GM12878 (cell line): ENCODE measurements around the gene STIL. TPM values are rescaled to one million over a fixed set of nuclear protein-coding genes. Genes with fewer than 3 reads are reported as not detected.
A peak's percentile ranks its signal among the peaks of the same experiment; 100 is the strongest.
"Not testable (repeated sequence)": the region's sequence is repeated elsewhere in the genome, so short reads cannot be mapped to it uniquely, and the experiment has no call there.

ENCODE experiments used
- ATAC-seq: fragments of 200-7000 bp; cut with Tn5 transposase; 3 replicates; pipeline ENCODE4 v1.9.1; 2020; ENCODE audit warnings: mild to moderate bottlenecking, moderate library complexity
- BruUV-seq: library from RNA; stranded (reverse); fragments of 400-500 nt; replicated peaks from 2 replicates; lab custom pipeline; 2021; lab: Mats Ljungman, UMichigan
- CTCF ChIA-PET: fragments of 300-600 bp; sonication (Branson Sonifier 250); formaldehyde crosslinking; extraction: SDS; loops from one replicate; lab custom pipeline; 2021; ENCODE audit warnings: inconsistent platforms; lab: Yijun Ruan, JAX
- POLR2A ChIA-PET: fragments of 350-600 bp; formaldehyde crosslinking; extraction: SDS; loops from one replicate; lab custom pipeline; 2021; ENCODE audit warnings: inconsistent platforms; lab: Charles Lee
- RAD21 ChIA-PET: fragments of 300-600 bp; sonication (Branson Sonifier 250); formaldehyde crosslinking; loops from one replicate; lab custom pipeline; 2023; ENCODE audit warnings: antibody characterized with exemption; ENCODE audit not compliant: unreplicated experiment; lab: Charles Lee
- SMC1A ChIA-PET: fragments of 300-600 bp; sonication (Branson Sonifier 250); formaldehyde crosslinking; loops from one replicate; lab custom pipeline; 2023; ENCODE audit not compliant: unreplicated experiment, uncharacterized antibody; lab: Charles Lee
- DNase-seq: peaks from one replicate; pipeline ENCODE4 v3.0.0-alpha.2; 2011; ENCODE audit warnings: low read depth, low spot score
- FAIRE-seq: peaks from 3 replicates; lab custom pipeline; 2011; peaks lifted over from hg19 to GRCh38; lab: Jason Lieb, UNC
- H2AFZ ChIP-seq: 2 replicates; pipeline ENCODE4 v1.6.0; 2011; ENCODE audit warnings: low read depth, low read length, control low read depth; ENCODE audit not compliant: control insufficient read depth
- H3K27ac ChIP-seq: 2 replicates; pipeline ENCODE4 v1.5.1; 2011; ENCODE audit warnings: control low read depth; ENCODE audit not compliant: control insufficient read depth, insufficient read depth
- H3K27me3 ChIP-seq, 2 experiments: replicated peaks in 1 of 2; 2 replicates each; pipeline versions ENCODE4 v1.6.0 to v1.6.1; 2011; ENCODE audit warnings: low read length in 1 of 2; ENCODE audit not compliant: control insufficient read depth in 2 of 2, insufficient read depth in 2 of 2
- H3K36me3 ChIP-seq, 2 experiments: 2 replicates each; pipeline ENCODE4 v1.5.1; 2011; ENCODE audit warnings: low read length in 1 of 2; ENCODE audit not compliant: control insufficient read depth in 2 of 2, insufficient read depth in 2 of 2
- H3K4me1 ChIP-seq: 2 replicates; pipeline ENCODE4 v1.6.1; 2011; ENCODE audit warnings: mild to moderate bottlenecking, low read length, moderate library complexity, mixed read lengths; ENCODE audit not compliant: control insufficient read depth, insufficient read depth
- H3K4me2 ChIP-seq: 2 replicates; pipeline ENCODE4 v1.6.0; 2011; ENCODE audit warnings: control low read depth; ENCODE audit not compliant: control insufficient read depth, insufficient read depth
- H3K4me3 ChIP-seq: fragments of 200-600 bp; sonication (generic); 2 replicates; pipeline ENCODE4 v1.5.1; 2016
- H3K79me2 ChIP-seq: 2 replicates; pipeline ENCODE4 v1.6.0; 2011; ENCODE audit warnings: low read length; ENCODE audit not compliant: control insufficient read depth, insufficient read depth
- H3K9ac ChIP-seq: 2 replicates; pipeline ENCODE4 v1.8.0; 2011; ENCODE audit warnings: low read length, control low read depth, mixed read lengths; ENCODE audit not compliant: control insufficient read depth, insufficient read depth
- H3K9me3 ChIP-seq: replicated peaks from 3 replicates; pipeline ENCODE4 v1.5.1; 2011; ENCODE audit warnings: mild to moderate bottlenecking, low read length; ENCODE audit not compliant: control insufficient read depth, insufficient read depth
- H4K20me1 ChIP-seq: 2 replicates; pipeline ENCODE4 v1.6.0; 2011; ENCODE audit not compliant: control insufficient read depth, insufficient read depth
- CBX5 ChIP-seq: sonication (generic); IDR thresholded peaks from 2 replicates; pipeline ENCODE4 v1.6.1; 2016; ENCODE audit warnings: low read depth, moderate library complexity, mild to moderate bottlenecking, inconsistent platforms
- CREM ChIP-seq: IDR thresholded peaks from 2 replicates; pipeline ENCODE4 v1.6.1; 2014; ENCODE audit warnings: antibody characterized with exemption, low read depth
- E4F1 ChIP-seq: fragments of 450-650 bp; IDR thresholded peaks from 2 replicates; pipeline ENCODE4 v1.6.1; 2018; ENCODE audit warnings: borderline replicate concordance, mild to moderate bottlenecking; ENCODE audit not compliant: partially characterized antibody
- MYB ChIP-seq: fragments of 150-350 bp; IDR thresholded peaks from 2 replicates; pipeline ENCODE4 v1.6.1; 2014; ENCODE audit warnings: mild to moderate bottlenecking, low read depth, low read length, borderline replicate concordance
- REST ChIP-seq: IDR thresholded peaks from 2 replicates; pipeline ENCODE4 v1.6.1; 2012; ENCODE audit warnings: mild to moderate bottlenecking, low read depth, low read length
- SPI1 ChIP-seq: IDR thresholded peaks from 2 replicates; pipeline ENCODE4 v1.6.1; 2011; ENCODE audit warnings: low read depth, mild to moderate bottlenecking, low read length, moderate library complexity, borderline replicate concordance; ENCODE audit not compliant: insufficient read depth
- SREBF1 ChIP-seq: IDR thresholded peaks from 2 replicates; pipeline ENCODE4 v1.6.1; 2012; ENCODE audit warnings: mild to moderate bottlenecking, low read length
- ZNF24 ChIP-seq: fragments of 450-650 bp; IDR thresholded peaks from 2 replicates; pipeline ENCODE4 v1.6.1; 2017; ENCODE audit warnings: antibody characterized with exemption, mild to moderate bottlenecking
- ZZZ3 ChIP-seq: IDR thresholded peaks from 2 replicates; pipeline ENCODE4 v1.6.1; 2011; ENCODE audit warnings: low read depth; ENCODE audit not compliant: control insufficient read depth, insufficient read length
- WGBS: methylation state at CpG from one replicate; pipeline ENCODE4 v1.1.6; 2016; ENCODE audit warnings: low lambda C conversion rate; ENCODE audit not compliant: insufficient replicate concordance, insufficient coverage; ENCODE audit errors: missing lambda C conversion rate; 5-methylcytosine and 5-hydroxymethylcytosine counted together
- in situ Hi-C: fragments of 300-500 bp; cut with MboI; formaldehyde crosslinking; loops from 9 replicates; pipeline ENCODE4 v1.14.3; 2018; ENCODE audit warnings: mixed read lengths
- intact Hi-C: fragments of 100-400 bp; cut with micrococcal nuclease; formaldehyde crosslinking; loops from one replicate; pipeline ENCODE4 v1.14.2; 2022; ENCODE audit not compliant: unreplicated experiment
- polyA plus RNA-seq, 11 experiments: library from polyadenylated mRNA; depleted of rRNA in 4 of 11; unstranded in 6 of 11; stranded (reverse) in 5 of 11; fragments of >200 nt; fragmentation: Nextera tagmentation in 4 of 11; fragmentation: Illumina TruSeq in 1 of 11; extraction: Ambion mirVana in 4 of 11; extraction: Trizol in 1 of 11; gene quantifications; 1 replicate in 1 of 11; 2 replicates in 10 of 11; pipeline versions ENCODE4 v1.2.1 to v1.2.3, GENCODE V29; 2011 to 2016; ENCODE audit warnings: inconsistent platforms in 2 of 11, missing spikeins in 2 of 11, low read depth in 1 of 11
- total RNA-seq, 4 experiments: library from RNA; depleted of rRNA in 3 of 4; stranded (reverse); fragments of >200 nt in 3 of 4; fragmentation: Illumina TruSeq in 1 of 4; extraction: Trizol in 1 of 4; gene quantifications; 2 replicates each; pipeline versions ENCODE4 v1.2.1 to v1.2.3, GENCODE V29; 2013 to 2021
- TF ChIP-seq, protein P1 (sequence below): IDR thresholded peaks from 2 replicates; pipeline ENCODE4 v1.6.1; 2011; ENCODE audit warnings: low read depth, mild to moderate bottlenecking, low read length, moderate library complexity, borderline replicate concordance; ENCODE audit errors: extremely low read depth

Gene STIL
- total and polyA plus RNA-seq, 10 of the 15 experiments (the other 5 are each of a cell fraction or from before 2014, with no cell fraction given) = 6.0 to 35.1 (median 26.5) TPM

GRCh38 chr1:47288116-47288515 lies 25.8 kb downstream of the STIL start:
- RAD21 ChIA-PET = interaction anchor here (0.6 kb wide), 1 partner anchor 948 kb away, joined by 4 read pairs; no protein-coding TSS in a partner anchor
- H3K27me3 ChIP-seq, H3K4me2 ChIP-seq, H2AFZ ChIP-seq, H3K27ac ChIP-seq, H4K20me1 ChIP-seq, POLR2A ChIA-PET, H3K9ac ChIP-seq, H3K4me3 ChIP-seq, BruUV-seq, H3K9me3 ChIP-seq, H3K79me2 ChIP-seq, H3K4me1 ChIP-seq, DNase-seq, H3K36me3 ChIP-seq, in situ Hi-C loops, intact Hi-C loops, SMC1A ChIA-PET, FAIRE-seq: not testable (repeated sequence)
- TF ChIP-seq SPI1 = peak; percentile 39; the same call in 1 of the 2 replicates
- CTCF ChIA-PET = interaction anchor here (0.8 to 1.0 kb wide), 2 partner anchors 44 to 109 kb away, joined by 3 read pairs; no protein-coding TSS in a partner anchor
- WGBS = 17% methylated on average over 4 of the region's 4 CpGs
- peak; percentile 17; the same call in 1 of the 3 replicates for ATAC-seq

DNA sequence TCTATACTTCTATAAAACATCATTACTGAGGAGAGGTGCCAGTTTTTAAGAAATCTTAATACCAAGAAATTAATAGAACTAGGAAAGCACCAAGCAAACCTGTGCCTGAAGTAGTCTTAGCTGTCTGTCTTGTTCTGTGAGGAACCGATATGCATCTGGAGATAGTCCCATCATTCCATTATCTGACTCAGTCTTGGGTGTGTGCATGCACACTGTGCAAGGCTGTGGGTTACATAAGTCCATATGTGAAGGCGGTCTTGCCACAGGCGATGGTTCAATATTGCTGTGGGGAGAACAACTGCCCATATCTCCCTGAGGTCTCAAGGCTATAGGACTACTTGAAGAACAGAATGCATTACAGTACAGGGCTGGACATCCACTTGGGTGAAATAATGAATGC lies 33.8 kb downstream of the STIL start:
- Histone ChIP-seq H3K27me3 (no peaks in the 10 kb centered on the region), H3K4me3 (no peak overlapping the region), H2AFZ (no peak overlapping the region), H3K27ac (no peak overlapping the region), H3K9ac (no peak overlapping the region), H3K4me1 (no peaks in the 10 kb centered on the region), H3K79me2 (peaks cover 2% of the 10 kb centered on the region), H4K20me1 (no peaks in the 10 kb centered on the region), H3K9me3 (no peaks in the 10 kb centered on the region), H3K36me3 (peaks cover 5 to 17% of the 10 kb centered on the region in 2 experiments), H3K4me2 (no peak overlapping the region)
- ChIA-PET RAD21 (no interaction called here), SMC1A (no interaction called here), POLR2A (no interaction called here), CTCF (interaction anchor here (1.3 kb wide), 1 partner anchor 18 kb away, joined by 3 read pairs; no protein-coding TSS in a partner anchor)
- intact Hi-C loops = no loop called here
- BruUV-seq = no TSS peak
- DNase-seq = no peak
- no peak for ATAC-seq
- whole genome bisulfite sequencing = 100% methylated on average over 3 of the region's 3 CpGs
- FAIRE-seq = no peak
- in situ Hi-C loops = no loop called here
- TF ChIP-seq CREM = no peak
- no peak for TF ChIP-seq E4F1
- no peak for TF ChIP-seq ZNF24
- TF ChIP-seq, protein P1, sequence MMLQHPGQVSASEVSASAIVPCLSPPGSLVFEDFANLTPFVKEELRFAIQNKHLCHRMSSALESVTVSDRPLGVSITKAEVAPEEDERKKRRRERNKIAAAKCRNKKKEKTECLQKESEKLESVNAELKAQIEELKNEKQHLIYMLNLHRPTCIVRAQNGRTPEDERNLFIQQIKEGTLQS = no peak
- no peak for TF ChIP-seq SREBF1
- no peak for TF ChIP-seq CBX5
- TF ChIP-seq REST = no peak
- no peak for TF ChIP-seq ZZZ3
- no peak for TF ChIP-seq MYB
